Astrocyte (in vitro differentiated cells and primary cell): ENCODE measurements around the gene CBFA2T2. TPM values are rescaled to one million over a fixed set of nuclear protein-coding genes. Genes with fewer than 3 reads are reported as not detected.

Experiments
- DNase-seq: peaks from one replicate; pipeline ENCODE4 v3.0.0-alpha.2; 2010; ENCODE audit warnings: low read depth
- FAIRE-seq: peaks from 2 replicates; lab custom pipeline; 2011; peaks lifted over from hg19 to GRCh38; lab: Jason Lieb, UNC
- H2AFZ ChIP-seq: 2 replicates; pipeline ENCODE4 v1.6.0; 2012; ENCODE audit warnings: low read depth, low read length, inconsistent platforms
- H3K27ac ChIP-seq: 2 replicates; pipeline ENCODE4 v1.5.1; 2011; ENCODE audit warnings: low read depth, low read length, inconsistent platforms
- H3K27me3 ChIP-seq: 2 replicates; pipeline ENCODE4 v1.6.0; 2011; ENCODE audit warnings: low read length, inconsistent platforms; ENCODE audit not compliant: insufficient read depth
- H3K36me3 ChIP-seq: 2 replicates; pipeline ENCODE4 v1.5.1; 2011; ENCODE audit warnings: low read length, inconsistent platforms; ENCODE audit not compliant: insufficient read depth
- H3K4me1 ChIP-seq: 2 replicates; pipeline ENCODE4 v1.5.1; 2011; ENCODE audit warnings: low read length, inconsistent platforms; ENCODE audit not compliant: insufficient read depth
- H3K4me2 ChIP-seq: 2 replicates; pipeline ENCODE4 v1.6.0; 2012; ENCODE audit warnings: low read length, inconsistent platforms
- H3K4me3 ChIP-seq: 2 replicates; pipeline ENCODE4 v1.5.1; 2011; ENCODE audit warnings: low read depth, mild to moderate bottlenecking, low read length, inconsistent platforms; ENCODE audit not compliant: insufficient read depth
- H3K79me2 ChIP-seq: 2 replicates; pipeline ENCODE4 v1.6.0; 2012; ENCODE audit warnings: mild to moderate bottlenecking, low read length, inconsistent platforms; ENCODE audit not compliant: insufficient read depth
- H3K9ac ChIP-seq: 2 replicates; pipeline ENCODE4 v1.6.0; 2012; ENCODE audit warnings: mild to moderate bottlenecking, low read length, inconsistent platforms
- H3K9me3 ChIP-seq: 2 replicates; pipeline ENCODE4 v1.5.1; 2012; ENCODE audit warnings: low read depth, mild to moderate bottlenecking, low read length, inconsistent platforms; ENCODE audit not compliant: insufficient read depth
- H4K20me1 ChIP-seq: 2 replicates; pipeline ENCODE4 v1.6.0; 2012; ENCODE audit warnings: low read length, inconsistent platforms; ENCODE audit not compliant: insufficient read depth
- H3K27ac Mint-ChIP-seq: one replicate; pipeline ENCODE4 v1.8.0; 2021; ENCODE audit warnings: mild to moderate bottlenecking, mixed read lengths; ENCODE audit not compliant: unreplicated experiment
- H3K27me3 Mint-ChIP-seq: one replicate; pipeline ENCODE4 v1.8.0; 2021; ENCODE audit warnings: low read depth, mixed read lengths; ENCODE audit not compliant: unreplicated experiment
- H3K36me3 Mint-ChIP-seq: one replicate; pipeline ENCODE4 v1.8.0; 2021; ENCODE audit warnings: low read depth, mixed read lengths; ENCODE audit not compliant: unreplicated experiment
- H3K4me1 Mint-ChIP-seq: one replicate; pipeline ENCODE4 v1.8.0; 2021; ENCODE audit warnings: low read depth, mixed read lengths; ENCODE audit not compliant: unreplicated experiment
- H3K4me3 Mint-ChIP-seq: one replicate; pipeline ENCODE4 v1.8.0; 2021; ENCODE audit warnings: mild to moderate bottlenecking, moderate library complexity, mixed read lengths; ENCODE audit not compliant: unreplicated experiment
- H3K9me3 Mint-ChIP-seq: one replicate; pipeline ENCODE4 v1.8.0; 2021; ENCODE audit warnings: mild to moderate bottlenecking, mixed read lengths; ENCODE audit not compliant: unreplicated experiment
- EZH2 ChIP-seq: IDR thresholded peaks from 2 replicates; pipeline ENCODE4 v1.6.1; 2012; ENCODE audit warnings: mild to moderate bottlenecking, low read length, inconsistent platforms; ENCODE audit not compliant: insufficient read depth
- total RNA-seq: library from RNA; stranded (reverse); gene quantifications from 2 replicates; pipeline ENCODE4 v1.2.1, GENCODE V29; 2021
- TF ChIP-seq, protein P1 (sequence below): IDR thresholded peaks from 2 replicates; pipeline ENCODE4 v1.5.1; 2011; ENCODE audit warnings: low read depth, mild to moderate bottlenecking, inconsistent platforms, low read length, moderate library complexity; ENCODE audit not compliant: insufficient read depth

The CBFA2T2 gene
- total RNA-seq, 1 donor from 2014 or later, result 14.6 TPM

DNA sequence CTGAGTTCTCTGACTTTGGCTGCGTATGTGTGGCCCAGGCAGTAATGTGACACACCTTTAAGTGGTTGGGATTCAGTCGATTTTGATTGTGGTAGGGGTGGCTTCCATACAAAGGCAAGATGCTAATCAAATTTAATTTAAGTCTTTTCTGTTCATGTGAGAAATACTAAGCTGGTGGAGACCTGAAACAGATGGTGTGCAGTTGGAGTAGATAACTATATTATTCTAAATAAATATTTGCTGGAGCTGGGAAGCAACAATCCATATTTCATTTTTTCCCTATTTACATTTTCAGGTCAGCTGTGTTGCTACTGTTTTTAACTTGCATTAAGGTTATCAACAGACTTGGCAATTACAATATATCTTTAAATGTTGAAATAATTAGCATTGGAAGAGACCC lies 104.8 kb downstream of the CBFA2T2 start:
- FAIRE-seq (no peak), DNase-seq (no peak)
- no peaks in the 10 kb centered on the region for H3K79me2 ChIP-seq
- no peaks in the 10 kb centered on the region for H4K20me1 ChIP-seq
- Mint-ChIP-seq H3K27ac (no peak overlapping the region), H3K36me3 (peaks cover 5% of the 10 kb centered on the region), H3K4me3 (no peak overlapping the region), H3K4me1 (no peaks in the 10 kb centered on the region), H3K9me3 (peaks cover 1% of the 10 kb centered on the region), H3K27me3 (no peaks in the 10 kb centered on the region)
- H3K4me2 ChIP-seq, result no peak overlapping the region
- no peaks in the 10 kb centered on the region for H3K27me3 ChIP-seq
- H3K4me3 ChIP-seq, result no peak overlapping the region
- TF ChIP-seq EZH2, result no peak
- TF ChIP-seq, protein P1, sequence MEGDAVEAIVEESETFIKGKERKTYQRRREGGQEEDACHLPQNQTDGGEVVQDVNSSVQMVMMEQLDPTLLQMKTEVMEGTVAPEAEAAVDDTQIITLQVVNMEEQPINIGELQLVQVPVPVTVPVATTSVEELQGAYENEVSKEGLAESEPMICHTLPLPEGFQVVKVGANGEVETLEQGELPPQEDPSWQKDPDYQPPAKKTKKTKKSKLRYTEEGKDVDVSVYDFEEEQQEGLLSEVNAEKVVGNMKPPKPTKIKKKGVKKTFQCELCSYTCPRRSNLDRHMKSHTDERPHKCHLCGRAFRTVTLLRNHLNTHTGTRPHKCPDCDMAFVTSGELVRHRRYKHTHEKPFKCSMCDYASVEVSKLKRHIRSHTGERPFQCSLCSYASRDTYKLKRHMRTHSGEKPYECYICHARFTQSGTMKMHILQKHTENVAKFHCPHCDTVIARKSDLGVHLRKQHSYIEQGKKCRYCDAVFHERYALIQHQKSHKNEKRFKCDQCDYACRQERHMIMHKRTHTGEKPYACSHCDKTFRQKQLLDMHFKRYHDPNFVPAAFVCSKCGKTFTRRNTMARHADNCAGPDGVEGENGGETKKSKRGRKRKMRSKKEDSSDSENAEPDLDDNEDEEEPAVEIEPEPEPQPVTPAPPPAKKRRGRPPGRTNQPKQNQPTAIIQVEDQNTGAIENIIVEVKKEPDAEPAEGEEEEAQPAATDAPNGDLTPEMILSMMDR, result no peak
- no peaks in the 10 kb centered on the region for H3K9me3 ChIP-seq
- no peaks in the 10 kb centered on the region for H3K36me3 ChIP-seq
- no peak overlapping the region for H2AFZ ChIP-seq
- H3K9ac ChIP-seq, result no peak overlapping the region
- H3K27ac ChIP-seq, result no peak overlapping the region
- H3K4me1 ChIP-seq, result no peaks in the 10 kb centered on the region

GRCh38 chr20:33600414-33600813 lies 110.5 kb downstream of the CBFA2T2 start:
- Histone ChIP-seq H3K36me3 (no peaks in the 10 kb centered on the region), H3K4me3 (no peak overlapping the region), H3K9me3 (no peaks in the 10 kb centered on the region), H3K4me1 (no peaks in the 10 kb centered on the region), H3K27ac (no peak overlapping the region), H3K27me3 (no peaks in the 10 kb centered on the region), H2AFZ (no peak overlapping the region), H3K9ac (no peak overlapping the region), H3K4me2 (no peak overlapping the region), H4K20me1 (peaks cover 6% of the 10 kb centered on the region), H3K79me2 (no peaks in the 10 kb centered on the region)
- Mint-ChIP-seq H3K4me1 (peaks cover 6% of the 10 kb centered on the region), H3K4me3 (no peak overlapping the region), H3K9me3 (peaks cover 1% of the 10 kb centered on the region), H3K36me3 (peaks cover 10% of the 10 kb centered on the region), H3K27me3 (no peaks in the 10 kb centered on the region), H3K27ac (no peak overlapping the region)
- TF ChIP-seq, protein P1, result no peak
- TF ChIP-seq EZH2, result no peak
- DNase-seq, result no peak
- no peak for FAIRE-seq

DNA sequence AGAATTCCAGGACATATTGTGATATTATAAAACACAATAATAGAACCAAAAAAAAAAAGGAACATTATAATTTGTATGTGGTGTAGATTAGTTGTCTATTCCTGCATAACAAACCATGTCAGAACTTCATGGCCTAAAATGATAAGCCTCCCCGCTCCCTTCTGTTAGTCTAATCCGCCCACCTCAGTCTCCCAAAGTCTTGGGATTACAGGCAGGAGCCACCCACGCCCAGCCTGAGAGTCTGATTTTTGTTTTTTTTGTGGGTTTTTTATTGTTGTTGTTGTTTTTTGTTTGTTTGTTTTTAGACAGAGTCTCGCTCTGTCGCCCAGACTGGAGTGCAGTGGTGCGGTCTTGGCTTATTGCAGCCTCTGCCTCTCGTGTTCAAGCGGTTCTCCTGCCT lies 111.1 kb downstream of the CBFA2T2 start:
- Histone ChIP-seq H3K27me3 (no peaks in the 10 kb centered on the region), H3K79me2 (no peaks in the 10 kb centered on the region), H3K9ac (no peak overlapping the region), H3K27ac (no peak overlapping the region), H2AFZ (no peak overlapping the region), H4K20me1 (peaks cover 6% of the 10 kb centered on the region), H3K4me3 (no peak overlapping the region), H3K4me2 (no peak overlapping the region), H3K4me1 (no peaks in the 10 kb centered on the region), H3K9me3 (no peaks in the 10 kb centered on the region), H3K36me3 (no peaks in the 10 kb centered on the region)
- no peak overlapping the region for H3K4me3 Mint-ChIP-seq
- no peak for TF ChIP-seq EZH2
- TF ChIP-seq, protein P1, result no peak
- FAIRE-seq, result no peak
- H3K27me3 Mint-ChIP-seq, result no peaks in the 10 kb centered on the region
- DNase-seq, result no peak
- H3K27ac Mint-ChIP-seq, result no peak overlapping the region
- H3K36me3 Mint-ChIP-seq, result peaks cover 10% of the 10 kb centered on the region
- H3K9me3 Mint-ChIP-seq, result peaks cover 1% of the 10 kb centered on the region
- H3K4me1 Mint-ChIP-seq, result peaks cover 6% of the 10 kb centered on the region
